Measurements from ENCODE around the gene EDC4. TPM values are rescaled to one million over a fixed set of nuclear protein-coding genes. Genes with fewer than 3 reads are reported as not detected.

EDC4 gene
- total RNA-seq, 4 donors from 2014 or later: 43.8 to 72.6 (median 53.5) TPM

GRCh38 chr16:67928561-67929364 is 55.9 kb downstream of the EDC4 start:
- Histone ChIP-seq H3K36me3 (peaks cover 0 to 66% of the 10 kb centered on the region in 2 donors), H3K27ac (no peak overlapping the region), H3K9me3 (no peaks in the 10 kb centered on the region), H3K27me3 (no peaks in the 10 kb centered on the region), H3K4me3 (no peak overlapping the region), H3K4me1 (peaks cover 0 to 40% (median 5%) of the 10 kb centered on the region in 3 donors)
- WGBS, 2 donors (ENCODE audit: low coverage in 1 of 2): 13 to 43% methylated on average over 1 to 3 of the region's 16 CpGs
- ATAC-seq: peak; percentile 56
- TF ChIP-seq POLR2AphosphoS5 (IDR thresholded peaks at IDR 0.05) (no peak), EP300 (IDR thresholded peaks at IDR 0.05) (no peak), CTCF (IDR thresholded peaks at IDR 0.05) (peak in 3 of 4 experiments; percentile 73 to 88 (median 84)), POLR2A (IDR thresholded peaks at IDR 0.05) (no peak)

- H3K4me1 ChIP-seq: peaks cover 0 to 45% (median 11%) of the 10 kb centered on the region in 3 donors
- no peak for TF ChIP-seq POLR2AphosphoS5 (IDR thresholded peaks at IDR 0.05)
- TF ChIP-seq POLR2A (IDR thresholded peaks at IDR 0.05): no peak
- no peak for TF ChIP-seq CTCF (IDR thresholded peaks at IDR 0.05)
- TF ChIP-seq EP300 (IDR thresholded peaks at IDR 0.05): no peak
- WGBS, 2 donors (ENCODE audit: low coverage in 1 of 2): 71% methylated on average over 3 of the region's 14 CpGs; no CpG with 5 or more reads in 1 of the 2 donors
- no peak overlapping the region for H3K27ac ChIP-seq
- no peak overlapping the region for H3K4me3 ChIP-seq
- H3K27me3 ChIP-seq: no peaks in the 10 kb centered on the region
- ATAC-seq: no peak
- H3K9me3 ChIP-seq: no peaks in the 10 kb centered on the region
- peaks cover 0 to 64% of the 10 kb centered on the region in 2 donors for H3K36me3 ChIP-seq
These were observed 57.3 kb downstream of the EDC4 start for GRCh38 chr16:67930191-67930590.

- H3K27ac ChIP-seq: no peak overlapping the region
These were observed 57.9 kb downstream of the EDC4 start for GRCh38 chr16:67930678-67931211.

More at GRCh38 chr16:67930678-67931211, 57.9 kb downstream of the EDC4 start:
- ATAC-seq: no peak
- Histone ChIP-seq H3K27me3 (no peaks in the 10 kb centered on the region), H3K9me3 (no peaks in the 10 kb centered on the region), H3K4me3 (no peak overlapping the region), H3K4me1 (peaks cover 0 to 43% (median 13%) of the 10 kb centered on the region in 3 donors), H3K36me3 (peaks cover 0 to 64% of the 10 kb centered on the region in 2 donors)
- TF ChIP-seq POLR2A (IDR thresholded peaks at IDR 0.05) (no peak), EP300 (IDR thresholded peaks at IDR 0.05) (no peak), POLR2AphosphoS5 (IDR thresholded peaks at IDR 0.05) (no peak)
- WGBS, 2 donors (ENCODE audit: low coverage in 1 of 2): no CpG with 5 or more reads among the region's 17 CpGs

Small RNAs within 50 kb of the gene (small RNA-seq; reads per million reads assigned to genes)
- gene AC040162.2: 0 reads per million in 4 donors
- gene NRN1L: 0 reads per million in 4 donors

Other genes starting within 250 kb of the EDC4 start
- 1 to 10 TPM in 1 of 4 donors, under 1 TPM in 2, not detected in 1; 0.46 to 2.8 (median 0.47) TPM for gene CARMIL2, start 227.9 kb upstream of the EDC4 start, total RNA-seq
- gene ACD, start 212.8 kb upstream of the EDC4 start, total RNA-seq: 10 to 100 TPM; 20.9 to 33.7 (median 24.4) TPM
- gene PARD6A, start 212.1 kb upstream of the EDC4 start, total RNA-seq: 10 to 100 TPM in 1 of 4 donors, 1 to 10 TPM in 3; 5.9 to 13.4 (median 6.5) TPM
- gene ENKD1, start 206.3 kb upstream of the EDC4 start, total RNA-seq: 10 to 100 TPM; 23.0 to 33.2 (median 28.9) TPM
- gene C16orf86, start 206.2 kb upstream of the EDC4 start, total RNA-seq: 10 to 100 TPM in 1 of 4 donors, 1 to 10 TPM in 3; 3.6 to 12.9 (median 5.0) TPM
- gene GFOD2, start 153.7 kb upstream of the EDC4 start, total RNA-seq: 10 to 100 TPM; 16.3 to 24.9 (median 20.1) TPM
- gene RANBP10, start 66.5 kb upstream of the EDC4 start, total RNA-seq: 10 to 100 TPM in 1 of 4 donors, 1 to 10 TPM in 3; 6.0 to 12.3 (median 8.4) TPM
- gene TSNAXIP1, start 66.2 kb upstream of the EDC4 start, total RNA-seq: 1 to 10 TPM in 3 of 4 donors, under 1 TPM in 1; 0.89 to 2.4 (median 1.6) TPM
- gene THAP11, start 30.7 kb upstream of the EDC4 start, total RNA-seq: 10 to 100 TPM; 52.6 to 78.0 (median 76.0) TPM
- gene NUTF2, start 26.1 kb upstream of the EDC4 start, total RNA-seq: 100 to 1,000 TPM in 3 of 4 donors, 10 to 100 TPM in 1; 90.0 to 194 (median 113) TPM
- 10 to 100 TPM; 15.4 to 44.2 (median 35.3) TPM for gene CENPT, start 25.4 kb upstream of the EDC4 start, total RNA-seq
- gene NRN1L, start 11.8 kb downstream of the EDC4 start, total RNA-seq: 1 to 10 TPM in 2 of 4 donors, not detected in 2; 1.2 to 2.4 TPM
- gene PSKH1, start 20.2 kb downstream of the EDC4 start, total RNA-seq: 10 to 100 TPM; 14.7 to 32.3 (median 23.4) TPM
- 1 to 10 TPM in 2 of 4 donors, not detected in 2; 1.2 to 5.0 TPM for gene CTRL, start 58.8 kb downstream of the EDC4 start, total RNA-seq
- 10 to 100 TPM; 26.5 to 33.8 (median 32.6) TPM for gene PSMB10, start 63.8 kb downstream of the EDC4 start, total RNA-seq
- gene LCAT, start 71.1 kb downstream of the EDC4 start, total RNA-seq: 10 to 100 TPM; 10.8 to 25.8 (median 15.9) TPM
- gene SLC12A4, start 95.6 kb downstream of the EDC4 start, total RNA-seq: 100 to 1,000 TPM in 1 of 4 donors, 10 to 100 TPM in 3; 54.7 to 121 (median 64.0) TPM
- 1 to 10 TPM in 1 of 4 donors, not detected in 3; 1.4 TPM for gene DPEP3, start 107.4 kb downstream of the EDC4 start, total RNA-seq
- gene DPEP2, start 126.4 kb downstream of the EDC4 start, total RNA-seq: 1 to 10 TPM; 1.0 to 3.0 (median 1.8) TPM
- not detected for gene DPEP2NB, start 142.9 kb downstream of the EDC4 start, total RNA-seq
- gene DDX28, start 150.2 kb downstream of the EDC4 start, total RNA-seq: 10 to 100 TPM in 1 of 4 donors, 1 to 10 TPM in 3; 6.5 to 10.4 (median 8.0) TPM
- gene DUS2, start 150.2 kb downstream of the EDC4 start, total RNA-seq: 10 to 100 TPM in 1 of 4 donors, 1 to 10 TPM in 3; 7.2 to 15.0 (median 8.7) TPM
- gene NFATC3, start 212.3 kb downstream of the EDC4 start, total RNA-seq: 10 to 100 TPM; 42.4 to 50.6 (median 49.3) TPM

All from gastroesophageal sphincter (tissue), 4 donors.